Upper lobe of right lung (tissue), 1 donor: ENCODE data around the gene GTF3C1. TPM values are rescaled to one million over a fixed set of nuclear protein-coding genes. Genes with fewer than 3 reads are reported as not detected.

Source experiments
- ATAC-seq: fragments of 200-7000 bp; cut with Tn5 transposase; one replicate; pipeline ENCODE4 v1.9.1; 2020; ENCODE audit warnings: mild to moderate bottlenecking, moderate library complexity
- DNase-seq: peaks from one replicate; pipeline ENCODE4 v3.0.0-alpha.2; 2020
- H3K27ac ChIP-seq: fragments of 200-600 bp; one replicate; pipeline ENCODE4 v1.8.0; 2022
- H3K27me3 ChIP-seq: fragments of 200-600 bp; one replicate; pipeline ENCODE4 v1.8.0; 2022; ENCODE audit warnings: mild to moderate bottlenecking
- H3K36me3 ChIP-seq: fragments of 200-600 bp; one replicate; pipeline ENCODE4 v1.8.0; 2022
- H3K4me1 ChIP-seq: fragments of 200-600 bp; one replicate; pipeline ENCODE4 v1.8.0; 2022
- H3K4me3 ChIP-seq: fragments of 200-600 bp; one replicate; pipeline ENCODE4 v1.8.0; 2022; ENCODE audit warnings: mild to moderate bottlenecking
- H3K9me3 ChIP-seq: fragments of 200-600 bp; one replicate; pipeline ENCODE4 v1.8.0; 2022
- CTCF ChIP-seq: fragments of 200-600 bp; IDR thresholded peaks from one replicate; pipeline ENCODE4 v1.8.0; 2022; ENCODE audit warnings: antibody characterized with exemption
- intact Hi-C: fragments of 100-400 bp; cut with DNase I; formaldehyde crosslinking; loops from one replicate; pipeline ENCODE4 v1.11.0; 2022
- total RNA-seq: library from RNA; stranded (reverse); fragmentation: NEBNext Ultra II Directional; extraction: Animal tissue kit (Norgen Biotek cat#: 25700); gene quantifications from one replicate; pipeline ENCODE4 v1.2.1, GENCODE V29; 2021
- donor health status: DM: no; HTN: yes; CAD: no; lungs with severe emphysema.

GTF3C1 gene
- total RNA-seq, 1 donor from 2014 or later: 55.0 TPM

DNA sequence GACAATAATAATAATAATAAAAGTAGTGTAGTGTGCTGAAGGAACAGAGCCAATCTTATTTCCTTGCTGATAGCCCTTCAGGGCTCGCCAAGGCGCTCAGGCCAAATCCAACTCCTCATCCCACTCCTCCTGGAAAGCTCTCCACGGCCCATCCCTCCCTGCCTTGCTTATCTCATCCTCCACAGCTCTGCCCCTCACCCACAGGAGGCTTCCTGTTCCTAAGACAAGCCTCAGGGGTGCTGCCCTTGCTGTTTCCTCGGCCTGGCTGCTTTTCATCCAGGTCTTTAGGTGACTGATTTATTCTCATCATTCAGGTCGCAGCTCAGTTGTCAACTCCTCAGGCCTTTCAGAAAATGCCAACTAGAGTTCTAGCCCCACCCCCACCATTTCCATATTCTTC is 11.2 kb downstream of the GTF3C1 start:
- peak; percentile 44 for ATAC-seq
- no peaks in the 10 kb centered on the region for H3K27me3 ChIP-seq
- no peaks in the 10 kb centered on the region for H3K9me3 ChIP-seq
- no peak for TF ChIP-seq CTCF
- intact Hi-C loops: no loop called here
- no peak overlapping the region for H3K4me3 ChIP-seq
- peaks cover 97% of the 10 kb centered on the region for H3K36me3 ChIP-seq
- no peak overlapping the region for H3K27ac ChIP-seq
- DNase-seq: no peak
- H3K4me1 ChIP-seq: no peaks in the 10 kb centered on the region

DNA sequence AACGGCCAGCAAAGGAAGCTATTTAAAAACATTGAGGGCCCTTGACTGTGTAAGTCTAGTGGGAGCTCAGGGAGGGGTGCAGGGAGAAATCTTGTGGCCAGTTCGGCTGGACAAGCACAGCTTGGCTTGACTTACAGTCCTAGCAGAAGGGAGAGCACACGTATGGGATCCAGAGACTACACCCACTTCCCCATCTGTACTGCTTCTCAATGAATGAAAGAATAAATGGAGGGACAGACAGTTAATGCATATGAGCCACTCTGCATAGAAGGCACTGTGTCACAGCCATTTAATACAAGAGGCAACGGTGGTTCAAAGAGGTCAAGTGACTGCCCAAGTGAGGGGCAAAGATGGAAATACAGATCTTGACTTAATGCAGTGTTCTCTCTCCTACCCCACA is 15.5 kb downstream of the GTF3C1 start:
- Histone ChIP-seq H3K27me3 (no peaks in the 10 kb centered on the region), H3K4me1 (no peaks in the 10 kb centered on the region), H3K9me3 (no peaks in the 10 kb centered on the region), H3K36me3 (peaks cover 96% of the 10 kb centered on the region), H3K27ac (no peak overlapping the region), H3K4me3 (no peak overlapping the region)
- DNase-seq (no peak), ATAC-seq (no peak)
- intact Hi-C loops: no loop called here
- TF ChIP-seq CTCF: no peak

DNA sequence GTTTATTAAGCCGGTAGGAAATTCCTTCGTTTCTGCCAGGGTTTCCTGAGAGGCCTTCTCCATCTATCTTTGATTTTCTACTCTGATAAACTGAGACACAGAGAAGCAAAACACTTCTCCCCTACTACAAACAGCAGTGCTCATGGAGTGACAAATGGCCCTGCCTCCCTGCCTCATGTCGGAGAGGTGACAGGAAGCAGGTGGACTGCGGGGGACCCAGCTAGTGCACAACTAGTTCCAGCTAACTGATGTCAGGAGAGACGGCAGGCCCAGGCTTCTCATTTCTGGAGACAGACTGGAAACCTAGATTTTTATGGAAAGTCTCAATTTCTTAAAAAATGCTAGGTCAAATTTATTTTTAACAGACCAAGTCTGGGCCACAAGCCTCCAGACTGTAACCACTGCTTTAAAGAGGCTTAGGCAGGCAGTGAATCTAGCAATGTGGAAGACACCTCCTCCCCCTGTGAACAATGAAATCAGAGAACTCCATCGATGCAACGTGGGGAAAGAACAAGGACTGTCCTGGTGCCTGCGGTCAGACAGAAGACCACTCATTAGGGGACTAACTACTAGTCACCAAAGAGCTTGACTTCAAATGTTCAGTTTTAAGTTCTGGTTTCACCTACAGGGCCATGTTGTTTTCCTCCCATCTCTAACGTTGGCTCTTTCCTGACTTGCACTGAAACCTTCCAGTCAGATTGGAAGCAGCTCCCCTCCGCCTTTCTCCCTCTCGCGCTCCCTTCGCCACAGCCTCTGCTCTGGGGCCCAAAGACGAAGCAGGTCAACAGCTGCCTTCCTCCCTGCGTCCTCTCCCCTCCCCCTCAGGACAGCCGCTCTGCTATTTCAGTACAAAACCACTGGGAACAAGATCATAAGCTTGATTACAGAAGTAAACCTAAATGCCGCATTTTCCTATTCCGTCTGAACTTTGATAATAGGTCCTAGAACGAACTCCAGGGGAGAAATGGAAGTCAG is 17.6 kb downstream of the GTF3C1 start:
- Histone ChIP-seq H3K27ac (no peak overlapping the region), H3K4me1 (no peaks in the 10 kb centered on the region), H3K9me3 (no peaks in the 10 kb centered on the region), H3K36me3 (peaks cover 99% of the 10 kb centered on the region), H3K27me3 (no peaks in the 10 kb centered on the region), H3K4me3 (no peak overlapping the region)
- intact Hi-C loops: no loop called here
- ATAC-seq (no peak), DNase-seq (peak; percentile 17)
- no peak for TF ChIP-seq CTCF

- Histone ChIP-seq H3K36me3 (peaks cover 99% of the 10 kb centered on the region), H3K9me3 (no peaks in the 10 kb centered on the region), H3K27ac (no peak overlapping the region), H3K4me1 (no peaks in the 10 kb centered on the region), H3K4me3 (no peak overlapping the region), H3K27me3 (no peaks in the 10 kb centered on the region)
- no peak for TF ChIP-seq CTCF
- peak; percentile 16 for ATAC-seq
- no peak for DNase-seq
- intact Hi-C loops: no loop called here
Measured at GRCh38 chr16:27531186-27531585, 18.5 kb downstream of the GTF3C1 start.

DNA sequence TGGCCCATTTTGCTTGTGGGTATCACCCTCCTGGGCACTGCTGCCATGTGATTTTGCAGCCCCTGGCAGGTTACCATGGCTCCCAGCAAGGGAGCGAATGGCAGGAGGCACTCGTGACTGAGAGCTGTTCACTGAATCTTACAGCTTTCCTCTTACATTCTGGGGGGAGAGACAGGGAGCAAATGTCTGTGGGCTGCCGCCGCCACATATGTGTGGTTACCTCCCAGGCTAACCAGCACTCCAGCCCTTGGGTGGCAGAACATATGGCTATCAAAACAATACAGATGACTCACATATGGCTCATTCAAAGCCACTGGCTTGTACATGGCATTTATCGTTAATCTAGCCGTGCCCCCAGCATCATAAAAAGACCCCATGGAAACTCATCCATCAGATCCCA is 19.8 kb downstream of the GTF3C1 start:
- intact Hi-C loops: no loop called here
- no peak for ATAC-seq
- H3K27me3 ChIP-seq: no peaks in the 10 kb centered on the region
- DNase-seq: no peak
- no peak overlapping the region for H3K27ac ChIP-seq
- peaks cover 99% of the 10 kb centered on the region for H3K36me3 ChIP-seq
- no peaks in the 10 kb centered on the region for H3K4me1 ChIP-seq
- TF ChIP-seq CTCF: no peak
- no peak overlapping the region for H3K4me3 ChIP-seq
- no peaks in the 10 kb centered on the region for H3K9me3 ChIP-seq
